ENCODE results near the gene CXCR4.

CXCR4 gene

GRCh38 chr2:136117909-136118818 lies at the start of gene CXCR4:
Gene CXCR4, minus strand, starts transcription at chr2:136118149. Its CDS starts 89 bp downstream, at chr2:136118060.
- no peaks in the 10 kb centered on the region; the same call in 1 of the 2 replicates for H3K27me3 ChIP-seq (ENCODE audit: control insufficient read depth, low read length)
- peaks cover 67% of the 10 kb centered on the region for H3K4me1 ChIP-seq (ENCODE audit: control insufficient read depth, low read length)
- peak within 1 kb of the TSS; percentile 87 for H3K4me2 ChIP-seq (ENCODE audit: low read length)
- peaks cover 52% of the 10 kb centered on the region for H3K36me3 ChIP-seq (ENCODE audit: control insufficient read depth, low read length)
- H3F3A ChIP-seq (ENCODE audit: control insufficient read depth, insufficient read depth): peaks cover 46% of the 10 kb centered on the region
- H3K4me3 ChIP-seq (ENCODE audit: low read length): peak within 1 kb of the TSS; percentile 94
- peak within 1 kb of the TSS; percentile 91 for H3K27ac ChIP-seq (ENCODE audit: low read depth, low read length)
- H3K79me2 ChIP-seq (ENCODE audit: control insufficient read depth, low read length): peaks cover 58% of the 10 kb centered on the region
- H3K9me3 ChIP-seq (ENCODE audit: control insufficient read depth, insufficient read depth, low read length): no peaks in the 10 kb centered on the region
- peaks cover 23% of the 10 kb centered on the region for H4K20me1 ChIP-seq (ENCODE audit: control insufficient read depth, insufficient read depth, low read depth, low read length)
- no peak for TF ChIP-seq EZH2phosphoT487 (IDR thresholded peaks at IDR 0.05; ENCODE audit: borderline replicate concordance, low read length)
- peak; percentile 30 for TF ChIP-seq CTCF (IDR thresholded peaks at IDR 0.05; ENCODE audit: low read depth, low read length, poor library complexity, severe bottlenecking)
- no peaks in the 10 kb centered on the region for H3K9me2 ChIP-seq (replicated peaks; ENCODE audit: control insufficient read depth, low read length)

GRCh38 chr2:136164280-136164776 lies 46.4 kb upstream of the CXCR4 start:
- H3K4me1 ChIP-seq (ENCODE audit: control insufficient read depth, low read length): peaks cover 17% of the 10 kb centered on the region
- no peaks in the 10 kb centered on the region for H3K9me3 ChIP-seq (ENCODE audit: control insufficient read depth, insufficient read depth, low read length)
- no peaks in the 10 kb centered on the region for H3K27me3 ChIP-seq (ENCODE audit: control insufficient read depth, low read length)
- H3K9me2 ChIP-seq (replicated peaks; ENCODE audit: control insufficient read depth, low read length): no peaks in the 10 kb centered on the region
- TF ChIP-seq CTCF (IDR thresholded peaks at IDR 0.05; ENCODE audit: low read depth, low read length, poor library complexity, severe bottlenecking) (no peak), EZH2phosphoT487 (IDR thresholded peaks at IDR 0.05; ENCODE audit: borderline replicate concordance, low read length) (no peak)
- H4K20me1 ChIP-seq (ENCODE audit: control insufficient read depth, insufficient read depth, low read depth, low read length): no peaks in the 10 kb centered on the region
- no peak overlapping the region for H3K27ac ChIP-seq (ENCODE audit: low read depth, low read length)
- no peaks in the 10 kb centered on the region for H3K79me2 ChIP-seq (ENCODE audit: control insufficient read depth, low read length)
- H3K4me3 ChIP-seq (ENCODE audit: low read length): no peak overlapping the region
- H3F3A ChIP-seq (ENCODE audit: control insufficient read depth, insufficient read depth): no peaks in the 10 kb centered on the region
- H3K4me2 ChIP-seq (ENCODE audit: low read length): no peak overlapping the region
- no peaks in the 10 kb centered on the region for H3K36me3 ChIP-seq (ENCODE audit: control insufficient read depth, low read length)

- H3K36me3 ChIP-seq (ENCODE audit: control insufficient read depth, low read length): no peaks in the 10 kb centered on the region
- TF ChIP-seq EZH2phosphoT487 (IDR thresholded peaks at IDR 0.05; ENCODE audit: borderline replicate concordance, low read length): no peak
- TF ChIP-seq CTCF (IDR thresholded peaks at IDR 0.05; ENCODE audit: low read depth, low read length, poor library complexity, severe bottlenecking): no peak
- no peaks in the 10 kb centered on the region for H3K27me3 ChIP-seq (ENCODE audit: control insufficient read depth, low read length)
- no peaks in the 10 kb centered on the region for H3K79me2 ChIP-seq (ENCODE audit: control insufficient read depth, low read length)
- H3K9me3 ChIP-seq (ENCODE audit: control insufficient read depth, insufficient read depth, low read length): no peaks in the 10 kb centered on the region
- H3K4me1 ChIP-seq (ENCODE audit: control insufficient read depth, low read length): peaks cover 20% of the 10 kb centered on the region
- no peaks in the 10 kb centered on the region for H3K9me2 ChIP-seq (replicated peaks; ENCODE audit: control insufficient read depth, low read length)
- no peaks in the 10 kb centered on the region for H4K20me1 ChIP-seq (ENCODE audit: control insufficient read depth, insufficient read depth, low read depth, low read length)
- no peak overlapping the region for H3K4me2 ChIP-seq (ENCODE audit: low read length)
- no peak overlapping the region for H3K4me3 ChIP-seq (ENCODE audit: low read length)
- no peaks in the 10 kb centered on the region for H3F3A ChIP-seq (ENCODE audit: control insufficient read depth, insufficient read depth)
- no peak overlapping the region for H3K27ac ChIP-seq (ENCODE audit: low read depth, low read length)
Measured at GRCh38 chr2:136162438-136162837, 44.5 kb upstream of the CXCR4 start.

Data from DOHH2 (cell line).